HepG2 (cell line): ENCODE data around the gene GRB2. TPM values are rescaled to one million over a fixed set of nuclear protein-coding genes. Genes with fewer than 3 reads are reported as not detected.

Experiments
- ARID5B ChIP-seq: IDR thresholded peaks from 2 replicates; pipeline ENCODE4 v1.4.0; 2020; ENCODE audit warnings: mild to moderate bottlenecking, missing genetic modification reagents
- DNMT1 ChIP-seq: sonication (generic); formaldehyde crosslinking; IDR thresholded peaks from 2 replicates; pipeline ENCODE4 v1.5.1; 2020; ENCODE audit warnings: mild to moderate bottlenecking, missing genetic modification reagents
- HOXA9 ChIP-seq: sonication (generic); formaldehyde crosslinking; IDR thresholded peaks from 2 replicates; pipeline ENCODE4 v1.8.1; 2022; ENCODE audit warnings: missing genetic modification reagents, mild to moderate bottlenecking, moderate library complexity, borderline replicate concordance
- IRF2 ChIP-seq: IDR thresholded peaks from 2 replicates; pipeline ENCODE4 v1.6.1; 2018; ENCODE audit warnings: missing genetic modification reagents, missing compliant biosample characterization
- LCORL ChIP-seq, 2 experiments: fragments of 450-650 bp in 1 of 2; sonication (generic) in 1 of 2; formaldehyde crosslinking in 1 of 2; IDR thresholded peaks; 2 replicates each; pipeline versions ENCODE4 v1.5.0 to v1.6.1; 2017 to 2020; ENCODE audit warnings: antibody characterized with exemption in 1 of 2, missing genetic modification reagents in 1 of 2
- MAFF ChIP-seq: IDR thresholded peaks from 2 replicates; pipeline ENCODE4 v1.6.1; 2011; ENCODE audit warnings: low read depth, low read length, improper control_type of control experiment
- MEIS2 ChIP-seq: sonication (generic); formaldehyde crosslinking; IDR thresholded peaks from 2 replicates; pipeline ENCODE4 v1.9.0; 2021; ENCODE audit warnings: mild to moderate bottlenecking, missing genetic modification reagents
- SETDB1 ChIP-seq: sonication (generic); formaldehyde crosslinking; IDR thresholded peaks from 2 replicates; pipeline ENCODE4 v1.5.1; 2020; ENCODE audit warnings: missing genetic modification reagents, mild to moderate bottlenecking, borderline replicate concordance
- TFAP4 ChIP-seq: sonication (generic); IDR thresholded peaks from 2 replicates; pipeline ENCODE4 v1.6.1; 2016; ENCODE audit warnings: low read depth, borderline replicate concordance
- YY1 ChIP-seq: IDR thresholded peaks from 2 replicates; pipeline ENCODE4 v1.6.1; 2011; ENCODE audit warnings: low read length, low read depth, moderate library complexity, mild to moderate bottlenecking; ENCODE audit not compliant: insufficient read depth, insufficient replicate concordance
- ZBTB38 ChIP-seq: sonication (generic); formaldehyde crosslinking; IDR thresholded peaks from 2 replicates; pipeline ENCODE4 v1.5.1; 2020; ENCODE audit warnings: mild to moderate bottlenecking, missing genetic modification reagents
- ZNF441 ChIP-seq: sonication (generic); formaldehyde crosslinking; IDR thresholded peaks from 2 replicates; pipeline ENCODE4 v1.7.0; 2021; ENCODE audit warnings: missing genetic modification reagents, borderline replicate concordance
- ZNF598 ChIP-seq: sonication (generic); formaldehyde crosslinking; IDR thresholded peaks from 2 replicates; pipeline ENCODE4 v1.5.1; 2020; ENCODE audit warnings: mild to moderate bottlenecking, missing genetic modification reagents, borderline replicate concordance
- ZNF678 ChIP-seq: sonication (generic); formaldehyde crosslinking; IDR thresholded peaks from 2 replicates; pipeline ENCODE4 v1.4.0; 2020; ENCODE audit warnings: mild to moderate bottlenecking, missing genetic modification reagents
- ZNF720 ChIP-seq: sonication (generic); formaldehyde crosslinking; IDR thresholded peaks from 2 replicates; pipeline ENCODE4 v1.4.0; 2020; ENCODE audit warnings: missing genetic modification reagents
- ZNF75D ChIP-seq: sonication (generic); formaldehyde crosslinking; IDR thresholded peaks from 2 replicates; pipeline ENCODE4 v1.8.1; 2023; ENCODE audit warnings: missing genetic modification reagents, mild to moderate bottlenecking, borderline replicate concordance
- ZNF775 ChIP-seq: sonication (generic); formaldehyde crosslinking; IDR thresholded peaks from 2 replicates; pipeline ENCODE4 v1.4.0; 2020; ENCODE audit warnings: missing genetic modification reagents, mild to moderate bottlenecking, moderate library complexity, borderline replicate concordance
- polyA plus RNA-seq, 8 experiments: library from polyadenylated mRNA; depleted of rRNA in 3 of 8; stranded (reverse) in 7 of 8; unstranded in 1 of 8; fragments of >200 nt; fragmentation: Illumina TruSeq in 4 of 8; extraction: Trizol in 4 of 8; gene quantifications; 2 replicates each; pipeline versions ENCODE4 v1.2.1 to v1.2.3, GENCODE V29; 2011 to 2016; ENCODE audit warnings: low read depth in 4 of 8, missing spikeins in 1 of 8, mixed read lengths in 1 of 8; ENCODE audit not compliant: insufficient read depth in 1 of 8
- total RNA-seq, 5 experiments: library from RNA; depleted of rRNA; stranded (reverse); fragments of >200 nt; fragmentation: Illumina TruSeq; extraction: Trizol; gene quantifications; 2 replicates each; pipeline ENCODE4 v1.2.3, GENCODE V29; 2016; ENCODE audit warnings: low read depth in 1 of 5

Gene GRB2
- total and polyA plus RNA-seq, 2 of the 13 experiments (the other 11 are each of a cell fraction or from before 2014, with no cell fraction given) = 84.6 to 92.3 TPM

DNA sequence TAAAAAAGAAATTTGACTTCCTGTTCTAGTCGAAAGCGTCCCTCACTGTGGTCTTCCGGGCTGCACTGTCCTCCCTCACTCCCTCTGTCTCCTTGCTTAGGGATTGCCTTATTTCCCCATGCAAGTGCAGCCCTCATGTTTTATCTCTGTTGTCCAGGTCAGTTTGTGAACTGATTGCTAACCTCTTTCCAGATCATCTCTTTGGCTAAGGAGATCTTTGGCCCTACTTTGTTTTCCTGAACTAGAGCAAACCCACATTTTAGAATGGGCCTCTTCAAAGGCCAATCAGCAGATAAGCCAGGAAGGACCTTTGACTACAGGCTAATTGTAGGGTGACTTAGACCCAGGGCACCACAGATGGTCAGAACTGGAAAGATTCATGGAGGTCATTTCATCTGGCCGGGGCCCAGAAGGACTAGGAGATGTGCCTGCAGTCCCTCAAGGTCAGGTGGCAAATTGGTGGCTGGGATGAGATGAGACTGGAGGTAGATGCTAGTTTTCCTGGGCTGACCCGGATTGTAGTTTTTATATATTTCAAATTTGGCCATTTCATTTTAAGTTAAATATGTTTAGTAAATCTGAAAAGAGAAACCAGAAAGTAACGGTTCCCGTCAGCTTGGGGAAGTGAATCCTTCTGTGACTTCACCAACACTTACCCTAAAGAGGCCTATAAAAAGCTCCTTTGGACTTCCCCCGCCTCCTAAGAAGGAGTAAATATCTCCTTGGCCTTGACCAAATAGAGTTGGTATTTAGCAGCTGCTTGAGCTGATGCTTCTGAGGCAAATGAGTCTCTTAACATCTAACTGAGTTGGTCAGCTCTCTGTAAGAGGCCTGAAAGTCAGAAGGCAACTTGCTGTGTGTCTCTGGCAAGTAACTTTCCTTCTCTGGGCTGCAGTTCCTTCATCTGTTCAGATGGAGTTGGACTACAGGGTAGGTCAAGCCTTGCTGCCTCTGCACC, 110.0 kb downstream of the GRB2 start (continued):
- TF ChIP-seq TFAP4 (peak; percentile 76; the same call in 1 of the 2 replicates), ARID5B (peak; percentile 83), YY1 (peak; percentile 54), ZNF598 (CRISPR knock-in tag) (no peak), ZNF720 (CRISPR knock-in tag) (no peak), ZNF775 (CRISPR knock-in tag) (no peak), ZNF441 (0 out of 2 replicates have a peak, but pooled peaks have one; percentile 20), ZNF678 (no peak), SETDB1 (CRISPR knock-in tag) (no peak), HOXA9 (CRISPR knock-in tag) (no peak), DNMT1 (CRISPR knock-in tag) (no peak), MEIS2 (CRISPR knock-in tag) (peak; percentile 77), LCORL (IDR thresholded peaks at IDR 0.05) (no peak), LCORL (CRISPR knock-in tag; IDR thresholded peaks at IDR 0.05) (peak; percentile 95), MAFF (no peak), ZNF75D (CRISPR knock-in tag) (no peak), IRF2 (CRISPR knock-in tag) (peak; percentile 64), ZBTB38 (CRISPR knock-in tag) (no peak; the same call in 1 of the 2 replicates)
